ENCODE results near the gene TNFSF11. TPM values are rescaled to one million over a fixed set of nuclear protein-coding genes. Genes with fewer than 3 reads are reported as not detected.

The TNFSF11 gene
- polyA plus RNA-seq, 4 donors, result 0.30 to 0.76 (median 0.47) TPM

- no peak for DNase-seq (ENCODE audit: low read depth in 4 of 4, low spot score in 3 of 4)
Observed at GRCh38 chr13:42607546-42607945, 33.6 kb downstream of the TNFSF11 start.

DNA sequence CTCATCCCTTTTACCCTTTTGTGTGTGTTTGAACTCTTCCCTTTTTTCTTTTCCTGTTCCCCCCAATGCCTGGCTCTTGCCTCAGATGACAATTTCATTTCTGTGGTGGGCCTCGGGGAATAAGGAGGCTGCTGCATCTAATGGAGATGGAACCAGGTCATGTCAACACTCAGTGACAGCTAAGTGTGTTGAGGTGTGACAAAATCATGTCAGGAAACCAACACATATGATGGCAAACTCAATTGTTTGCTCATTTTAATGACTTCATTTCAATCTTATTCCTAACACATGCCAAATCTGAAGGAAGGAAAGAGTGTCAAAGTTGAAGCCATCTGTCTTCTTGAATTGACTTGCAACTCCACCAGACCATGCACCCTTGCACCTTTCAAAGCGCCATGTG lies 36.7 kb downstream of the TNFSF11 start:
- no peak for DNase-seq (ENCODE audit: low read depth in 4 of 4, low spot score in 3 of 4)

GRCh38 chr13:42611086-42611779 lies 37.3 kb downstream of the TNFSF11 start:
- no peak for DNase-seq (ENCODE audit: low read depth in 4 of 4, low spot score in 3 of 4)

GRCh38 chr13:42612021-42612765 lies 38.2 kb downstream of the TNFSF11 start:
- DNase-seq (ENCODE audit: low read depth in 4 of 4, low spot score in 3 of 4), result no peak

DNA sequence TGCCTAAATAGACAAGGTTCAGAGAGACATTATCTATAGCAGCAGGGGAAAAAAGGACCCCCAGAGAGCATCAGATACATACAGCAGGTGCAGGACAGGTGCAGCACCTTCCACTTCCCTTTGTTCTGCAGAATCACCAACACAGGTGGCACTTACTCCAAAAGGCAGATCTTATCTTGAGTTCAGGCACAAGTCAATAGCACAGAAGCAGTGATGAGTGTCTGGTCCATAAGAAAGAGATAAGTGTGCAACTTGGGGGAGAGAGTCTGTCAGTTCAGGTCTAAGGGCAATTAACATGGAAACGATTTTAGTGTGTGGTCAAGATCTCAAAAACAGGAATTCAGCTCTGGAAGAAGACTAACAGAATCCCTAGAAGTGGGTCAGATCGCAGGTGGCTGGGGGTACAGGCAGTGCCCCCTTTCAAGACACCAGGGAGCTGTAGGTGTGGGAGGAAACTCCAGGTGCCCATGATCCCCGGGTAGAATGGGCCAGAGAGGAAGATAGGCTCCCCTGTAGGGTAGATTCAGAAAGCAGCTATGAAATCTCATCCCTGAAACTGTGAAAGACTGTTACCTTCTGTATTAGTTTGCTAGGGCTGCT lies 40.6 kb downstream of the TNFSF11 start:
- DNase-seq (ENCODE audit: low read depth in 4 of 4, low spot score in 3 of 4), result no peak

DNA sequence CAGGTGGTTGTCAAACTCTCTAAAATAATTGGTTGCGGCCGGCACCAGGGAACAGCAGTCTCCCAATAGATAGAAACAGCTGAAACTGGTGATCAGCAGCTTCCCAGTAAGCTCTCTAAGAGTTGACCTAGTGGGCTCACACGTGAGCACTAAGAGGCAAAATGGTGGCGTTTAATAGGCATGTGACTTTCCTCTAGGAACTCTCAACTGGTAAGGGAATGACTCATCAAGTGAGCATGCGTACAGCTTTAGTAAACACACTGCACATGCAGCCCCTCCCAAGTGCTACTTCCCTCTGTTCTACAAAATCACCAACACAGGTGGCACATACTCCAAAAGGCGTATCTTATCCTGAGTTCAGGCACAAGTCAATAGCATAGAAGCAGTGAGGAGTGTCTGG lies 41.7 kb downstream of the TNFSF11 start:
- DNase-seq (ENCODE audit: low read depth in 4 of 4, low spot score in 3 of 4), result no peak

DNA sequence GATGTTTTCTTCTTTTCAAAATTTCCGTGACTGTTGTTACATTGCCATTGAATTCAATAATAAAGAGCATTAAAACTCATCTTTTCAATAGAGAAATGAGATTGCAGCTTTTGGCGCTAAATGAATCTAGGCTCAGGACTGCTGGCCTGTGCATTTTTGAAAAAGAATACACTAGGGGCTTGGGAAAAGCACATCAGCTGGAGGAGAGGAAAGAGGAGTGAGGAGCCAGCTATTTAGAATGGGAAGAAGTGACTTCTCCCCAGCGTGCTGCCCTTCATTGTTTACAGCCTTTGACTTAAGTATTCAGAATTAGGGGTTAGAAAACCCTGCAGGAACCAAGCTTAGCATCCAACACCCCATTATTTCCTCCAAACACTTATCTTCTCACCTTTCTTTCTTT lies 43.3 kb downstream of the TNFSF11 start:
- no peak for DNase-seq (ENCODE audit: low read depth in 4 of 4, low spot score in 3 of 4)

DNA sequence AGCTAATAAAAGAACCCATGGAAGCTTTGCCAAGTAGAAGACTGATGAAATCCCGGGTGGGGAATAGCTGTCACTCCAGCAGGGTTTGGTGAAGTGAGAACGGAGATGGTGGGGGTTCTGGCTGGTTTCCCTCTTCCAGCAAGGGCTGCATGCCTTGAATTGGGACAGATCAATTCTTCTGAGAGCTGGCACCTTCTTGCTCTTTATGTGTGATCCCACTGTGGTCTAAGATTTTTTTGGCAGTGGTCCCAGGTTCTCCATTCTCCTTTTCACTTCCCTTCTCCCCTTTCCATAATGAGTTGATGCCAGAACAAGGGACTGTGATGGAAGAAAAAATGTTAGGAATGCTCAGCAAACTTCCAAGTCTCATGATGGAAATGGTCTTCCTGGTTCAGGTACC lies 50.0 kb downstream of the TNFSF11 start:
- DNase-seq (ENCODE audit: low read depth in 4 of 4, low spot score in 3 of 4), result no peak

- DNase-seq (ENCODE audit: low read depth in 4 of 4, low spot score in 3 of 4), result no peak
Observed at GRCh38 chr13:42625611-42626010, 51.7 kb downstream of the TNFSF11 start.

DNA sequence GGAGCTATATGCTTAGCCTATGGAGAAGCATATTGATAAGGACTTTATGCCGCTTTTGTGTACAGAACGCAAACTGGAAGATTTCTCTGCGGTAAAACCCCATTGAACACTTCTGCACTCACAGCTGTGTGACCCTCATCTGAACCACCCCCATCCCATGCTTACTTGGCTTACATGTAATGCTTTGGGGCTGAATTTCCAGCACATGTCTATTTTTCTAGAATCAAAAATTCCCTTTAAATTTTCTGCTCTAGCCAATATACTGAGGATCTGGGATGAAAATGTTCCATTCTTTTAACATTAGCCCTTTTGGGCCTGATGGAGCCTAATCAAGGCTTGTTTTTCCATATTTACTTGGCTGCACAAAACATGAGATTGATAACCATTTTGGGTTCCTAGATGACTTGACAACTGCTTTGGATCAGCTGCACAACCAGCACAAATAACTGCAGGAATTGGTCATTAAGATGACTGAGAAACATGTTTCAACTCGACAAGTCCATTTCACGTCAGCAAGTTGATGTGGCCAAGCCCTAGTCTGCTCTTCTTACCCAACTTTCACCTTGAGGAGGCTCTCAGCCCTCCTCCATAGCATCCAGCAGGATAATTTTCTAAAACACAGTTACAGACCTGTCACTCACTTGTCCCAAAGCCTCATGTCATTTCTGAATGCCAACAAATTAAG lies 52.4 kb downstream of the TNFSF11 start:
- DNase-seq (ENCODE audit: low read depth in 4 of 4, low spot score in 3 of 4), result no peak

DNA sequence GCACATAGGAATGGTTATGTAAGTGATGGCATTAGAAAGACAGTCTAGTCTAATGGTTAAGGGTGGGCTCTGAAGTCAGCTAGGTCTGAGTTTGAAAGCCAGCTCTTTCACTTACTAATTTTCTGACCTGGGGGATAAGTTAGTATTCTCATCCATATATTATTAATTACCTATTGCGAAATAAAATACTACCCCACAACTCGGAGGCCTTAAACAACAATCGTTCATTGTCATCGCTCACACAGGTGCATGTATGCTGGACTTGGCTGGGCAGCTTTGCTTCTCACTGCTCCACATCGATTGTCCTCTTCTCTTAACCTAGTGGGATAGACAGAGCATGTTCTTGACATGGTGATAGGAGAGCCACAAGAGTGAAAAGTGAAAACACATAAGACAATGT lies 54.7 kb downstream of the TNFSF11 start:
- DNase-seq (ENCODE audit: low read depth in 4 of 4, low spot score in 3 of 4), result no peak

- no peak for DNase-seq (ENCODE audit: low read depth in 4 of 4, low spot score in 3 of 4)
Observed at GRCh38 chr13:42631181-42631580, 57.2 kb downstream of the TNFSF11 start.

DNA sequence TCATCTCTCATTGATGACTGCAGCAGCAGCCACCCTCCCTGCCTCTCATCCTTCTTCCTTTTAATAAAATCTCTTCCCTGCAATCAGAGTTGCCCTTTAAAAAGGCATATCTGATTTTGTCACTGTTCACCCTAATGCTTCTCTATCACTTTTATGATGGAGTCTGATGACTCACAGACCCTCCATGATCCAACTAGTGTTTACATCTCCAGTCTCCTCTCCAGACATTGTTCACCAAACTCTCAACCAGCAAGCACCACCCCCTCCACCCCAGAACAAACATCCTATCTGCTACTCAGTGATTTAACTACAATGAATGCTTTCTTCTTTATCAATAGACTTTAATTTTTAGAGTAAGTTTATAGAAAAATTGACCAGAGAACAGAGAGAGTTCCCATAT lies 59.5 kb downstream of the TNFSF11 start:
- DNase-seq (ENCODE audit: low read depth in 4 of 4, low spot score in 3 of 4), result no peak

DNA sequence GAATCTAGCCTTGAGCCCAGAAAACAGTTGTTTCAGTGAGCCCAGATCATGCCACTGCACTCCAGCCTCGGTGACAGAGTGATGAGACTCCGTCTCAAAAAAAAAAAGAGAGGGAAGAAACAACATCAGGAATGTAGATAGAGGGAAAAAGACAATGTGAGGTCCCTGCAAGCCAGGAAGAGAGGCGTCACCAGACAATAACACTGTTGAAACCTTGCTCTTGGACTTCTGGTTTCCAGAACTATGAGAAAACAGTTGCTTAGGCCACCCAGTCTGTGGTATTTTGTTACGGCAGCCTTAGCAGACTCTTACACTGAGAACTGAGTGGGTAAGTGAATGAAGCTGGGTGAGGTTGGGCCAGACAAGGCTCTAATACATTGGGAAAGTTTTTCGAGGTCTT lies 64.1 kb downstream of the TNFSF11 start:
- DNase-seq (ENCODE audit: low read depth in 4 of 4, low spot score in 3 of 4), result no peak

DNA sequence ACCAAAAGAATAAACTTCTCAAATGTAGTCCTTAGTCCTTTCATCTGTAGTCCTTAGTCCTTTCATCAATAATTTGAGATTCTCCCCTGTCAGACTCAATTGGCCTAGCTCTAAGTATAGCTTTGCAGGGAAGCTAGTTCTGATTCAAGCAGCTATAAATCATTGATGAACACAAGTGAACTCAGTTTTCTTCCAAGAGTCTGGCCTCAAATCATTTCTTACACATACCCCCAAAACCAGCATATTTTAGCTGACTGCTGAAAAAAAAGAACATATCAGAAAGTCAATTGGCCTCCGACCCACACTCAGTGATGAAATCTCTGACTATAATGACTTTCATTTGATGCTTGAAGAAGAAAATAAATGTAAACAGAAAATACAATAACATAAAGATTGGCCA lies 64.9 kb downstream of the TNFSF11 start:
- DNase-seq (ENCODE audit: low read depth in 4 of 4, low spot score in 3 of 4), result no peak

DNA sequence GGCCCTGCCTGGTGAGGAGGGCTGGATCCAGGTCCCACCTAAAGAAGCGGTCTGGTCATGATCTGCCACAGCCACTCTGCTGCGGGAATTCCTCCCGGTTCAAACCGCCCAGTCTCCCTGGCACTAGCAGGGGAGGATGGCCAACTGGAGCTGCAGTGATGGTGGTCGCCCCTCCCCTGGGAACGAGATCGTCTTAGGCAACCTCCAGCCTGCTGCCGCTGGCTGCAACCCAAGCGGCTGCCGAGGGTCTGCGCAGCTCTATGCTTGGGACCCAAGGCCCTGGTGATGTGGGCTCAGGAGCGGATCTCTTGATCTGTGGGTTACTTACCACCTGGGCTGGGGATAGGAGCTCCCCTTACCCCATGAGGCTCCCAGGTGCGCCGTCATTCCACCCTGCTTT lies 69.1 kb downstream of the TNFSF11 start:
- DNase-seq (ENCODE audit: low read depth in 4 of 4, low spot score in 3 of 4), result no peak

DNA sequence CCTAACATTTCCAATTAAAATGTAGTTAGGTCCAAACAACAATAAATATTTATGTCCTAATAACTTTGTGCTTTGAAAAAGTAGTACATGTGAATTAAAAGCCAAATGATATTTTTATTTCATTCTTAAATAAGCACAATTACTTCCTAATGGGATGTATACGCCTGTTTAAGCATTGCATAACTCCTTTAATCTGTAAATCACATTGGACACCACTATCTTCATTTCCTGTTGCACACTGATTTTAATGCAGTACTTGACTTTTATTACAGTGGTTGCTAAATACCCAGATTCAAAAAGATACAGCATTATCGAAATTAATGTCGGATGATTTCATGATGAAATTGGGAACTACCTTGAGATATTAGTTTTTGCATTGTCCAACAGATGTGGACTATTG lies 70.9 kb downstream of the TNFSF11 start:
- no peak for DNase-seq (ENCODE audit: low read depth in 4 of 4, low spot score in 3 of 4)

GRCh38 chr13:42645717-42646116 lies 71.8 kb downstream of the TNFSF11 start:
- no peak for DNase-seq (ENCODE audit: low read depth in 4 of 4, low spot score in 3 of 4)

DNA sequence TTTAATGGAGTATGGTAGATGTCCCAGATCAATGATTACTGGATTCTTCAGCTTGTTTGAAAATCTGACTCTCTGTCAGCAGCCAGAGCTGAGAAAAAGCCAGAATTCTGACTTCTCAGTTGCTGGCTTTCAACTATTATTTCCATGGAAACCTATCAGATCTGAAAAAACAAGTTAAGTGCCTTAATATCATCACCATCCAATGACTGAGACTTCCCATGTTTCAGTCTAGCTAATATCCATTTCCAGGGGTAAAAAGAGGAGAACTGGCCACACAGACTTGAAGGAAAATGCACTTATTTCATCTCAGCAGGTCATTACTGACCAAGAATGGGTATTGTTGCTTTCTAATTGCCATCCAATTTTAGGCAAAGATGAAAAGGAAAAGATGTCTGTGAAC lies 75.2 kb downstream of the TNFSF11 start:
- no peak for DNase-seq (ENCODE audit: low read depth in 4 of 4, low spot score in 3 of 4)

DNA sequence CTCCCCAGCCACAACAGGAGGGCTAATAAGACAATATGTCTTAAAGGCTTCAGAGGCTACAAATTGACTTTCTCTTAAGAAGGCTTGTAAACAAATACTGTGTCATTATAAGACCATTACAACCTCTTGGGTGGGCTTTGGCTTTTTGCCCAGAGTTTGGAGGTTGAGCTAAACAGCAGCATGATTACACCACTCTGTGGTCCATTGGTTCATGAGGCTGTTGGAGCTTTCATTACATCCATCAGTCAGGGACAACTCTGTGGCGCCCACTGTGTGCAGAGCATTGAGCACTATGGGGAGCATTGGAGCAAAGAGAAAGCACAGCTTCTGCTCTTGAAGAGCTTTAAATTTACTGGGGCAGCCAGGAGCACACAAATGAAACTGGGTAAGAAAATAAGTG lies 75.9 kb downstream of the TNFSF11 start:
- DNase-seq (ENCODE audit: low read depth in 4 of 4, low spot score in 3 of 4), result peak in 2 of 4 donors; percentile 7 to 12

DNA sequence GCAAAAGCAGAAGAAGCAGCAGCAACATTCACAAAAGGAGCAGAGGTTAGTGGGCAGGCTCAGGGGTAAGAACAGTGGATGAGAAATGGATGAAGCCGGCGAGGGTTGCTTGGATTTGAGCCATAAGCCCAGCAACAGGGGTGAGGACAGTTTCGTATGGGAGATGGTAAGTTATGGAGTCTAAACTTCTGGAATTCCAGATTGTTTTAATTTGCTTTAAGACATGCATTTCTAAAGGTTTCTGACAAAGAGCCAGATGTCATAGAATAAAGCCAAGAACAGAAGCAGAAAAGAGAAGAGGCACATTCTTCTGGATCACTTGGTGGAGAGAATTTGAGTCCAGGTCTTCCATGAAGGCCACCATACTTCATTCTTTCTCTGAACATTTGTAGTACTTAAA lies 76.6 kb downstream of the TNFSF11 start:
- DNase-seq (ENCODE audit: low read depth in 4 of 4, low spot score in 3 of 4), result no peak
